ENCODE measurements around the gene PRXL2B. TPM values are rescaled to one million over a fixed set of nuclear protein-coding genes. Genes with fewer than 3 reads are reported as not detected.

The PRXL2B gene
- total RNA-seq, 4 donors from 2014 or later, result 33.7 to 101 (median 50.1) TPM

DNA sequence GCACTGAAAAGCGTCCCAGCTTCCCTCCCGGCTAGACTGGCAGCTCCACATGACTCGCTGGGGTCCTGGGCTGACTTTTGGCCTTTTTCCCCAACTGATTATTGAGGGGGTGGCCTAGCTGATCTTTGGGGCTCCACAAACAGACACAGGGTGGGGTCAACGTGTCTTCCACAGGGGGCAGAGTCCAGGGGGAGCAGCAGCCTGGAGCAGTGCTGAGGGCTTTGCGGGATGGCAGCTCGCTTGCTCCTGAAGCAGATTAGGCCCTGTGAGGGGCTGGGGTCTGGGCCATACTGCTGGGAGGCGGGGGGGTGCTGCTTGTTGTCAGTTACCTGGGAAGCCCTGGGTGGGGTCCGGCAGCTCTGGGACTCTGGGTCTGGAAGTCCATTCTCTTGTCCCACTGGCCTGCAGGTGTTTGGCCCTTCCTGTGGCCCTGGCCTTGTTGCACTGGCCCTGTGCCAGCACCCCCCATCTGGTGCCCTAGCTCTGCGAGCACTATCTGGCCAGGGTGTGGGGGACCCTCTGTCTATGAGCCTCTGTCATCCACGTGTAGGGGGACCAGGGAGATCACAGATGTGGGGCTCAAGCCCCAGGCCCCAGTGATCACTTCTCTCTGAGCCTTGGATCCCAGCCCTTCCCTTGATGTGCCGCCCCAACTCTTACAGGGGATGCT is 44.2 kb upstream of the PRXL2B start:
- in situ Hi-C loops (cut with MboI; ENCODE audit: low pct_ligation_motif_present in 1 of 4, low pct_unique_long_range_greater_than_20kb in 1 of 4, low sequenced_read_pairs in 3 of 4) (loop anchor here in 1 of 4 donors (10.0 to 25.0 kb wide), 2 partner anchors 128 to 355 kb away; partner anchors contain the start of genes FAAP20 and PEX10), intact Hi-C loops (cut with DNase I; ENCODE audit: low total_unique reads) (loop anchor here (5.0 kb wide), 1 partner anchor 65 kb away; the partner anchor contains the start of gene PLCH2)
- TF ChIP-seq POLR2A (IDR thresholded peaks at IDR 0.05), result no peak
- Histone ChIP-seq H3K27me3 (peaks cover 17% of the 10 kb centered on the region), H3K36me3 (no peaks in the 10 kb centered on the region), H3K4me1 (peaks cover 10 to 62% (median 50%) of the 10 kb centered on the region in 4 donors), H3K27ac (peak overlapping the region in 2 of 4 donors; percentile 19 to 36), H3K9me3 (no peaks in the 10 kb centered on the region), H3K4me3 (no peak overlapping the region)
- DNase-seq, result no peak
- 70% methylated on average over 11 of the region's 11 CpGs; no CpG with 5 or more reads in 1 of the 2 donors for WGBS, 2 donors (ENCODE audit: low coverage in 1 of 2)

- peak overlapping the region in 2 of 4 donors; percentile 5 to 96 for H3K27ac ChIP-seq
Measured at GRCh38 chr1:2543543-2544092, 43.0 kb upstream of the PRXL2B start.

GRCh38 chr1:2544093-2544874 is 42.3 kb upstream of the PRXL2B start:
- intact Hi-C loops (cut with DNase I; ENCODE audit: low total_unique reads), result loop anchor here (5.0 kb wide), 1 partner anchor 67 kb away; the partner anchor contains the start of gene PLCH2
- H3K4me1 ChIP-seq, result peaks cover 25 to 77% (median 67%) of the 10 kb centered on the region in 4 donors
- H3K27ac ChIP-seq, result peak overlapping the region in 3 of 4 donors; percentile 5 to 96 (median 95)
- DNase-seq, result no peak
- WGBS, 2 donors (ENCODE audit: low coverage in 1 of 2), result 68% methylated on average over 16 of the region's 26 CpGs; no CpG with 5 or more reads in 1 of the 2 donors
- TF ChIP-seq POLR2AphosphoS5 (IDR thresholded peaks at IDR 0.05) (no peak), EP300 (IDR thresholded peaks at IDR 0.05; ENCODE audit: low read depth) (no peak), POLR2A (IDR thresholded peaks at IDR 0.05) (no peak), CTCF (IDR thresholded peaks at IDR 0.05) (no peak)
- H3K27me3 ChIP-seq, result peaks cover 17% of the 10 kb centered on the region
- H3K36me3 ChIP-seq, result no peaks in the 10 kb centered on the region
- in situ Hi-C loops (cut with MboI; ENCODE audit: low pct_ligation_motif_present in 1 of 4, low pct_unique_long_range_greater_than_20kb in 1 of 4, low sequenced_read_pairs in 3 of 4), result loop anchor here in 1 of 4 donors (10.0 to 25.0 kb wide), 2 partner anchors 129 to 357 kb away; partner anchors contain the start of genes FAAP20 and PEX10
- no peaks in the 10 kb centered on the region for H3K9me3 ChIP-seq
- H3K4me3 ChIP-seq, result no peak overlapping the region

More at GRCh38 chr1:2543543-2544092, 43.0 kb upstream of the PRXL2B start:
- H3K9me3 ChIP-seq, result no peaks in the 10 kb centered on the region
- H3K27me3 ChIP-seq, result peaks cover 17% of the 10 kb centered on the region
- intact Hi-C loops (cut with DNase I; ENCODE audit: low total_unique reads) (loop anchor here (5.0 kb wide), 1 partner anchor 66 kb away; the partner anchor contains the start of gene PLCH2), in situ Hi-C loops (cut with MboI; ENCODE audit: low pct_ligation_motif_present in 1 of 4, low pct_unique_long_range_greater_than_20kb in 1 of 4, low sequenced_read_pairs in 3 of 4) (loop anchor here in 1 of 4 donors (10.0 to 25.0 kb wide), 2 partner anchors 129 to 356 kb away; partner anchors contain the start of genes FAAP20 and PEX10)
- H3K4me1 ChIP-seq, result peaks cover 20 to 72% (median 62%) of the 10 kb centered on the region in 4 donors
- WGBS, 2 donors (ENCODE audit: low coverage in 1 of 2), result 13 to 35% methylated on average over 3 to 16 of the region's 26 CpGs
- DNase-seq, result peak; percentile 43
- H3K36me3 ChIP-seq, result no peaks in the 10 kb centered on the region
- TF ChIP-seq CTCF (IDR thresholded peaks at IDR 0.05) (no peak), POLR2AphosphoS5 (IDR thresholded peaks at IDR 0.05) (no peak), POLR2A (IDR thresholded peaks at IDR 0.05) (no peak), EP300 (IDR thresholded peaks at IDR 0.05; ENCODE audit: low read depth) (no peak)
- H3K4me3 ChIP-seq, result no peak overlapping the region

DNA sequence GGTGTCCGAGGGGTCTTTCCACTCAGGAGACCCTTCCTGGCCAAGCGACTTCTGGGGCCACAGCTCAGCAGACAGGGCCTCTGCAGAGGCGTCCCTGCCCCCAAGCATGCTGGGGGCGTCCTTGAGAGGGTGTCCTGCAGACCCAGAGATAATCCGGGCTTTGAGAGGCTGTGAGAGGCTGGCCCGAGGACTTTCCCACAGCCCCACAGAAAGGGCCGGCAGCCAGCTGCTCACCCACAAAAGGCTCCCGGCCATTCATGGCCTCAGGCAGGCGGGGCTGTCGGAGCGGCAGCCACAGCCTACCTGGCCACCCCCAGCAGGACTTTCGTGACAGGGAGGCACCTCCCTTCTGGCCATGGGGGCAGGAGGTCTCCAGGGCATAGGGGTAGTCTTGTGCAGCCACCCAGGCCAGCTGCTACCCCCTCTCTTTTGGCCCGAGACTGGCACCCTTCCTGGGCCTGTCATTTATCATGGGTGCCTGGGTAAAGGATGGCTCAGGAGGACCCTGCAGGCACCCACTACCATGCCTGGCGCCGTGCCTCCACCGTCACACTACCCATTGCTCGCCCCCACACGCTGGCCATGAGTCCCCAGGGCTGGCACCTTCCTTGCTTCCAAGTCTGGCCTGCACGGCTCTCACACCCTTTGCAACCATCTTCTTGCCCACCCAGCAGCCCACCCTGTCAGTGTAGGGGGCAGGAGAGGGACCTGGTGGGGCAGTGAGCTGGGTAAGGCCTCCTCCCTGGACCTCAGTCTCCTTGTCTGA is 41.5 kb upstream of the PRXL2B start:
- Histone ChIP-seq H3K27me3 (peaks cover 12% of the 10 kb centered on the region), H3K4me1 (peaks cover 27 to 85% (median 70%) of the 10 kb centered on the region in 4 donors), H3K36me3 (no peaks in the 10 kb centered on the region), H3K9me3 (no peaks in the 10 kb centered on the region), H3K4me3 (no peak overlapping the region), H3K27ac (peak overlapping the region; percentile 95 to 96 (median 96))
- DNase-seq, result no peak
- TF ChIP-seq EP300 (IDR thresholded peaks at IDR 0.05; ENCODE audit: low read depth) (no peak), POLR2AphosphoS5 (IDR thresholded peaks at IDR 0.05) (no peak), POLR2A (IDR thresholded peaks at IDR 0.05) (no peak), CTCF (IDR thresholded peaks at IDR 0.05) (no peak)
- intact Hi-C loops (cut with DNase I; ENCODE audit: low total_unique reads), result loop anchor here (5.0 kb wide), 2 partner anchors 68 to 128 kb away; partner anchors contain the start of gene PLCH2
- WGBS, 2 donors (ENCODE audit: low coverage in 1 of 2), result 51% methylated on average over 19 of the region's 19 CpGs; no CpG with 5 or more reads in 1 of the 2 donors
- in situ Hi-C loops (cut with MboI; ENCODE audit: low pct_ligation_motif_present in 1 of 4, low pct_unique_long_range_greater_than_20kb in 1 of 4, low sequenced_read_pairs in 3 of 4), result loop anchor here in 1 of 4 donors (10.0 to 25.0 kb wide), 2 partner anchors 130 to 358 kb away; partner anchors contain the start of genes FAAP20 and PEX10

All from transverse colon (tissue), 4 donors.